ENCODE measurements around the gene PRL. TPM values are rescaled to one million over a fixed set of nuclear protein-coding genes. Genes with fewer than 3 reads are reported as not detected.
A peak's percentile ranks its signal among the peaks of the same experiment; 100 is the strongest.

PRL gene
- total RNA-seq, 1 donor, result not detected

GRCh38 chr6:22322103-22323030, 25.5 kb upstream of the PRL start:
- Histone ChIP-seq H3K4me1 (ENCODE audit: insufficient read depth, low read length) (peaks cover 16% of the 10 kb centered on the region), H3K27me3 (ENCODE audit: insufficient read depth, low read length) (no peaks in the 10 kb centered on the region), H3K27ac (ENCODE audit: low read depth, low read length) (no peak overlapping the region), H3K9me3 (ENCODE audit: low read depth, low read length) (no peaks in the 10 kb centered on the region), H4K20me1 (ENCODE audit: insufficient read depth, low read length) (no peaks in the 10 kb centered on the region), H3K4me3 (ENCODE audit: insufficient read depth, low read length) (no peak overlapping the region), H3K79me2 (ENCODE audit: insufficient read depth, low read length) (no peaks in the 10 kb centered on the region), H3K36me3 (ENCODE audit: insufficient read depth, low read length) (no peaks in the 10 kb centered on the region), H2AFZ (ENCODE audit: low read length) (no peak overlapping the region), H3K4me2 (ENCODE audit: insufficient read depth, low read length) (no peak overlapping the region)
- DNase-seq (ENCODE audit: insufficient read length, low spot score, missing footprints), result no peak
- TF ChIP-seq CTCF (IDR thresholded peaks at IDR 0.05; ENCODE audit: extremely low read depth, low read depth, low read length), result no peak

- no peak overlapping the region for H2AFZ ChIP-seq (ENCODE audit: low read length)
- H3K9me3 ChIP-seq (ENCODE audit: low read depth, low read length), result no peaks in the 10 kb centered on the region
- TF ChIP-seq CTCF (IDR thresholded peaks at IDR 0.05; ENCODE audit: extremely low read depth, low read depth, low read length), result no peak
- H3K4me2 ChIP-seq (ENCODE audit: insufficient read depth, low read length), result peak overlapping the region; percentile 10
- H3K79me2 ChIP-seq (ENCODE audit: insufficient read depth, low read length), result no peaks in the 10 kb centered on the region
- H3K4me3 ChIP-seq (ENCODE audit: insufficient read depth, low read length), result no peak overlapping the region
- no peaks in the 10 kb centered on the region for H3K27me3 ChIP-seq (ENCODE audit: insufficient read depth, low read length)
- H3K36me3 ChIP-seq (ENCODE audit: insufficient read depth, low read length), result no peaks in the 10 kb centered on the region
- peak; percentile 89 for DNase-seq (ENCODE audit: insufficient read length, low spot score, missing footprints)
- peaks cover 16% of the 10 kb centered on the region for H3K4me1 ChIP-seq (ENCODE audit: insufficient read depth, low read length)
- H4K20me1 ChIP-seq (ENCODE audit: insufficient read depth, low read length), result no peaks in the 10 kb centered on the region
- H3K27ac ChIP-seq (ENCODE audit: low read depth, low read length), result peak overlapping the region; percentile 23
Measured at GRCh38 chr6:22320750-22321149, 23.9 kb upstream of the PRL start.

- Histone ChIP-seq H3K79me2 (ENCODE audit: insufficient read depth, low read length) (no peaks in the 10 kb centered on the region), H3K36me3 (ENCODE audit: insufficient read depth, low read length) (no peaks in the 10 kb centered on the region), H3K27ac (ENCODE audit: low read depth, low read length) (no peak overlapping the region), H4K20me1 (ENCODE audit: insufficient read depth, low read length) (no peaks in the 10 kb centered on the region), H2AFZ (ENCODE audit: low read length) (no peak overlapping the region), H3K27me3 (ENCODE audit: insufficient read depth, low read length) (no peaks in the 10 kb centered on the region), H3K4me1 (ENCODE audit: insufficient read depth, low read length) (peaks cover 16% of the 10 kb centered on the region), H3K4me2 (ENCODE audit: insufficient read depth, low read length) (no peak overlapping the region), H3K4me3 (ENCODE audit: insufficient read depth, low read length) (no peak overlapping the region), H3K9me3 (ENCODE audit: low read depth, low read length) (no peaks in the 10 kb centered on the region)
- TF ChIP-seq CTCF (IDR thresholded peaks at IDR 0.05; ENCODE audit: extremely low read depth, low read depth, low read length), result no peak
- DNase-seq (ENCODE audit: insufficient read length, low spot score, missing footprints), result no peak
Measured at GRCh38 chr6:22318404-22318803, 21.6 kb upstream of the PRL start.

- no peaks in the 10 kb centered on the region for H3K79me2 ChIP-seq (ENCODE audit: insufficient read depth, low read length)
- H3K27me3 ChIP-seq (ENCODE audit: insufficient read depth, low read length), result no peaks in the 10 kb centered on the region
- no peaks in the 10 kb centered on the region for H4K20me1 ChIP-seq (ENCODE audit: insufficient read depth, low read length)
- no peak overlapping the region for H2AFZ ChIP-seq (ENCODE audit: low read length)
- H3K4me3 ChIP-seq (ENCODE audit: insufficient read depth, low read length), result no peak overlapping the region
- H3K4me2 ChIP-seq (ENCODE audit: insufficient read depth, low read length), result no peak overlapping the region
- no peak for DNase-seq (ENCODE audit: insufficient read length, low spot score, missing footprints)
- no peak overlapping the region for H3K27ac ChIP-seq (ENCODE audit: low read depth, low read length)
- H3K4me1 ChIP-seq (ENCODE audit: insufficient read depth, low read length), result no peaks in the 10 kb centered on the region
- H3K9me3 ChIP-seq (ENCODE audit: low read depth, low read length), result no peaks in the 10 kb centered on the region
- H3K36me3 ChIP-seq (ENCODE audit: insufficient read depth, low read length), result no peaks in the 10 kb centered on the region
- no peak for TF ChIP-seq CTCF (IDR thresholded peaks at IDR 0.05; ENCODE audit: extremely low read depth, low read depth, low read length)
Measured at GRCh38 chr6:22313796-22314195, 17.0 kb upstream of the PRL start.

Measured in osteoblast (primary cell).